ENCODE measurements around the gene RHOJ. TPM values are rescaled to one million over a fixed set of nuclear protein-coding genes. Genes with fewer than 3 reads are reported as not detected.

RHOJ gene
- total RNA-seq (10 to 100 TPM in 1 of 2 donors, 1 to 10 TPM in 1; 8.3 to 18.6 TPM), polyA plus RNA-seq (ENCODE audit: insufficient read depth, low read depth, low replicate concordance) (8.4 TPM)
- long read RNA-seq, donor 1, transcript RHOJ-201 (5 exons, 3,302 nt) = major isoform, 13 of 13 reads
- long read RNA-seq, donor 1, partial matches to known transcripts = 0 of 13 reads
- long read RNA-seq, donor 1, other reads (novel, unspliced or antisense) = 0 of 13 reads
- long read RNA-seq, donor 2, transcript RHOJ-201 (5 exons, 3,302 nt) = major isoform, 5 of 6 reads
- long read RNA-seq, donor 2, partial matches to known transcripts = 0 of 6 reads
- long read RNA-seq, donor 2, other reads (novel, unspliced or antisense) = 0 of 6 reads

GRCh38 chr14:63204407-63205043 is at the start of gene RHOJ:
RHOJ (plus strand) TSS chr14:63204443; CDS start chr14:63204870, 427 bp downstream.
- Histone ChIP-seq H3K9me3 (no peaks in the 10 kb centered on the region), H3K4me3 (peak within 1 kb of the TSS; percentile 53 to 58), H3K36me3 (ENCODE audit: low read depth, missing control alignments) (no peaks in the 10 kb centered on the region), H3K27ac (peak within 1 kb of the TSS; percentile 36 to 87), H3K4me1 (peaks cover 5% of the 10 kb centered on the region), H3K27me3 (no peaks in the 10 kb centered on the region)
- DNase-seq = peak; percentile 43
- no peak for TF ChIP-seq POLR2A (IDR thresholded peaks at IDR 0.05)
- no peak for TF ChIP-seq CTCF (IDR thresholded peaks at IDR 0.05)
- WGBS, 2 donors = 13 to 16% methylated on average over 16 of the region's 16 CpGs
- intact Hi-C loops (cut with DNase I; ENCODE audit: low total_unique reads) = no loop called here

- intact Hi-C loops (cut with DNase I; ENCODE audit: low total_unique reads) = no loop called here
- TF ChIP-seq CTCF (IDR thresholded peaks at IDR 0.05) (no peak), POLR2A (IDR thresholded peaks at IDR 0.05) (no peak)
- no peak overlapping the region for H3K4me3 ChIP-seq
- H3K36me3 ChIP-seq (ENCODE audit: low read depth, missing control alignments) = no peaks in the 10 kb centered on the region
- H3K27me3 ChIP-seq = no peaks in the 10 kb centered on the region
- WGBS, 2 donors = 63 to 67% methylated on average over 5 of the region's 5 CpGs
- no peaks in the 10 kb centered on the region for H3K4me1 ChIP-seq
- H3K27ac ChIP-seq = no peak overlapping the region
- DNase-seq = no peak
- no peaks in the 10 kb centered on the region for H3K9me3 ChIP-seq
Observed at GRCh38 chr14:63155511-63156185, 48.6 kb upstream of the RHOJ start.

DNA sequence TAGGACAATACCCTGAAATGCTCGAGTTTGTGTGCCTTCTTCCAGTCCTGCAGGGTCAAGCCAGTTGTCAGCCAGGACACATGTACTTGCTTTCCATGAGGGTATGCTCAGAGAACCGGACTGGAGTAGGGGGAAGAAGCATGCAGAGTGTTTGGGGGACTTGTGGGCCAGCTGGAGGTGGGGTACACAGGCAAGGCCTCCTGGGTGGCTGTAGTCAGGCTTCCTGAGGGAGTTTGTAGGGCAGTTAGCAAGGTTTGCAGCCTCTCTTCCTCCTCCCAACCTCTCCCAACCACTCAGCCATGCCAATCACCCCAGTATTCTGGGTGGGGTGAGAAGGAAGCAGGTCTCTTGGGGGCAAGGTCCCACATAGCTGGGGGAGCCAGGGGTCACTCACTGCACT is 47.0 kb upstream of the RHOJ start:
- Histone ChIP-seq H3K9me3 (no peaks in the 10 kb centered on the region), H3K36me3 (ENCODE audit: low read depth, missing control alignments) (no peaks in the 10 kb centered on the region), H3K4me3 (no peak overlapping the region), H3K27ac (no peak overlapping the region), H3K4me1 (no peaks in the 10 kb centered on the region), H3K27me3 (no peaks in the 10 kb centered on the region)
- TF ChIP-seq POLR2A (IDR thresholded peaks at IDR 0.05) (no peak), CTCF (IDR thresholded peaks at IDR 0.05) (no peak)
- intact Hi-C loops (cut with DNase I; ENCODE audit: low total_unique reads) = no loop called here
- 50 to 88% methylated on average over 1 to 2 of the region's 2 CpGs for WGBS, 2 donors
- no peak for DNase-seq

DNA sequence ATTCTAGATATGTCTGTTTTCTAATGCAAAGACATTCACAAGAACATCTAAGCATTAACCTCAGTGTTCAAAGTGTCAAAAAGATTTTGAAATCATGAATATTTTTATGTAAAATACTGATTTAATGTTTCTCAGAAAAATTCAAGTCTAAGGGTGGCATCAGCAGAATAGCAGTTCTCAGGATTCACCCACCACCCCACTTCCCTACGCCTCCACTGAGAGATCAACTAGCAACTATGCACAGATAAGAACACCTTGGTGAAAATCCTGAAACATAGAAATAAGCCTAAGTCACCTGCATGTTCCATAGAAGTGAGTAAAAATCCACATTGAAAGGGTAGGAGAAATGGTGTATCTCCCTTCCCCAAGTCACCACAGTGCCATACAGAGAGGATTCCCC is 40.9 kb upstream of the RHOJ start:
- intact Hi-C loops (cut with DNase I; ENCODE audit: low total_unique reads) = no loop called here
- Histone ChIP-seq H3K27me3 (no peaks in the 10 kb centered on the region), H3K36me3 (ENCODE audit: low read depth, missing control alignments) (no peaks in the 10 kb centered on the region), H3K4me3 (no peak overlapping the region), H3K27ac (no peak overlapping the region), H3K4me1 (no peaks in the 10 kb centered on the region), H3K9me3 (no peaks in the 10 kb centered on the region)
- WGBS, 2 donors = 86 to 100% methylated on average over 1 of the region's 1 CpG
- no peak for DNase-seq
- TF ChIP-seq CTCF (IDR thresholded peaks at IDR 0.05) (no peak), POLR2A (IDR thresholded peaks at IDR 0.05) (no peak)

All from testis (tissue), 5 donors.